ENCODE measurements around the gene TCF19. TPM values are rescaled to one million over a fixed set of nuclear protein-coding genes. Genes with fewer than 3 reads are reported as not detected.
A peak's percentile ranks its signal among the peaks of the same experiment; 100 is the strongest.

TCF19 gene
- total and polyA plus RNA-seq, 4 experiments from 2014 or later, result 6.2 to 9.9 (median 7.9) TPM

GRCh38 chr6:31173406-31173805 lies 15.0 kb downstream of the TCF19 start:
- Mint-ChIP-seq H3K4me1 (peaks cover 5 to 10% (median 7%) of the 10 kb centered on the region in 4 donors), H3K27me3 (no peaks in the 10 kb centered on the region), H3K4me3 (no peak overlapping the region), H3K9me3 (peaks cover 0 to 3% (median 0%) of the 10 kb centered on the region in 8 donors), H3K36me3 (no peaks in the 10 kb centered on the region), H3K27ac (peak overlapping the region in 1 of 7 donors; percentile 31)
- Histone ChIP-seq H3K27ac (ENCODE audit: low read depth, low read length) (no peak overlapping the region), H3K9me3 (ENCODE audit: control insufficient read depth in 1 of 2, low read length in 2 of 2) (no peaks in the 10 kb centered on the region), H3K27me3 (ENCODE audit: insufficient read depth, low read length) (no peaks in the 10 kb centered on the region), H3K36me3 (ENCODE audit: insufficient read depth, low read length) (no peaks in the 10 kb centered on the region), H3K4me3 (ENCODE audit: low read length in 2 of 2) (no peak overlapping the region), H3K4me1 (ENCODE audit: insufficient read depth, low read length) (peaks cover 5% of the 10 kb centered on the region)
- intact Hi-C loops (cut with micrococcal nuclease), result no loop called here
- ChIA-PET CTCF (ENCODE audit: partially characterized antibody) (no interaction called here), POLR2A (ENCODE audit: partially characterized antibody) (no interaction called here)
- DNase-seq, result no peak

GRCh38 chr6:31174378-31174777 lies 16.0 kb downstream of the TCF19 start:
- no peak overlapping the region for H3K4me3 Mint-ChIP-seq
- intact Hi-C loops (cut with micrococcal nuclease), result no loop called here
- ChIA-PET CTCF (ENCODE audit: partially characterized antibody) (no interaction called here), POLR2A (ENCODE audit: partially characterized antibody) (no interaction called here)
- H3K36me3 ChIP-seq (ENCODE audit: insufficient read depth, low read length), result no peaks in the 10 kb centered on the region
- no peaks in the 10 kb centered on the region for H3K36me3 Mint-ChIP-seq
- H3K4me3 ChIP-seq (ENCODE audit: low read length in 2 of 2), result no peak overlapping the region
- H3K9me3 ChIP-seq (ENCODE audit: control insufficient read depth in 1 of 2, low read length in 2 of 2), result no peaks in the 10 kb centered on the region
- H3K27ac Mint-ChIP-seq, result no peak overlapping the region
- no peak overlapping the region for H3K27ac ChIP-seq (ENCODE audit: low read depth, low read length)
- H3K4me1 Mint-ChIP-seq, result peaks cover 11 to 20% (median 16%) of the 10 kb centered on the region in 4 donors
- no peaks in the 10 kb centered on the region for H3K27me3 ChIP-seq (ENCODE audit: insufficient read depth, low read length)
- peaks cover 0 to 4% (median 0%) of the 10 kb centered on the region in 8 donors for H3K9me3 Mint-ChIP-seq
- DNase-seq, result no peak
- peaks cover 11% of the 10 kb centered on the region for H3K4me1 ChIP-seq (ENCODE audit: insufficient read depth, low read length)
- H3K27me3 Mint-ChIP-seq, result no peaks in the 10 kb centered on the region

GRCh38 chr6:31175971-31176370 lies 17.6 kb downstream of the TCF19 start:
- Histone ChIP-seq H3K4me3 (ENCODE audit: low read length in 2 of 2) (no peak overlapping the region), H3K4me1 (ENCODE audit: insufficient read depth, low read length) (peaks cover 11% of the 10 kb centered on the region), H3K27ac (ENCODE audit: low read depth, low read length) (no peak overlapping the region), H3K36me3 (ENCODE audit: insufficient read depth, low read length) (no peaks in the 10 kb centered on the region), H3K27me3 (ENCODE audit: insufficient read depth, low read length) (no peaks in the 10 kb centered on the region), H3K9me3 (ENCODE audit: control insufficient read depth in 1 of 2, low read length in 2 of 2) (no peaks in the 10 kb centered on the region)
- no peak for DNase-seq
- Mint-ChIP-seq H3K4me3 (no peak overlapping the region), H3K36me3 (no peaks in the 10 kb centered on the region), H3K4me1 (peaks cover 11 to 27% (median 16%) of the 10 kb centered on the region in 4 donors), H3K27me3 (no peaks in the 10 kb centered on the region), H3K27ac (peak overlapping the region in 1 of 7 donors; percentile 54), H3K9me3 (peaks cover 0 to 4% (median 0%) of the 10 kb centered on the region in 8 donors)
- intact Hi-C loops (cut with micrococcal nuclease), result no loop called here
- CTCF ChIA-PET (ENCODE audit: partially characterized antibody), result interaction anchor here (0.9 kb wide), 1 partner anchor 8 kb away, joined by 3 read pairs; no protein-coding TSS in a partner anchor
- POLR2A ChIA-PET (ENCODE audit: partially characterized antibody), result no interaction called here

GRCh38 chr6:31178143-31179041 lies 20.0 kb downstream of the TCF19 start:
- intact Hi-C loops (cut with micrococcal nuclease), result no loop called here
- peak overlapping the region in 6 of 7 donors; percentile 15 to 54 (median 38) for H3K27ac Mint-ChIP-seq
- POLR2A ChIA-PET (ENCODE audit: partially characterized antibody), result no interaction called here
- Histone ChIP-seq H3K27ac (ENCODE audit: low read depth, low read length) (no peak overlapping the region), H3K36me3 (ENCODE audit: insufficient read depth, low read length) (no peaks in the 10 kb centered on the region), H3K4me3 (ENCODE audit: low read length in 2 of 2) (no peak overlapping the region), H3K9me3 (ENCODE audit: control insufficient read depth in 1 of 2, low read length in 2 of 2) (no peaks in the 10 kb centered on the region), H3K27me3 (ENCODE audit: insufficient read depth, low read length) (no peaks in the 10 kb centered on the region), H3K4me1 (ENCODE audit: insufficient read depth, low read length) (peaks cover 11% of the 10 kb centered on the region)
- CTCF ChIA-PET (ENCODE audit: partially characterized antibody), result interaction anchor here (0.6 kb wide), 1 partner anchor 263 kb away, joined by 5 read pairs; no protein-coding TSS in a partner anchor
- H3K9me3 Mint-ChIP-seq, result peaks cover 0 to 4% (median 0%) of the 10 kb centered on the region in 8 donors
- no peaks in the 10 kb centered on the region for H3K27me3 Mint-ChIP-seq
- H3K4me3 Mint-ChIP-seq, result peak overlapping the region in 4 of 8 donors; percentile 10 to 44 (median 24)
- H3K4me1 Mint-ChIP-seq, result peaks cover 11 to 27% (median 16%) of the 10 kb centered on the region in 4 donors
- H3K36me3 Mint-ChIP-seq, result no peaks in the 10 kb centered on the region
- DNase-seq, result no peak

GRCh38 chr6:31179042-31179386 lies 20.6 kb downstream of the TCF19 start:
- ChIA-PET CTCF (ENCODE audit: partially characterized antibody) (no interaction called here), POLR2A (ENCODE audit: partially characterized antibody) (no interaction called here)
- no peaks in the 10 kb centered on the region for H3K27me3 Mint-ChIP-seq
- peaks cover 11 to 27% (median 16%) of the 10 kb centered on the region in 4 donors for H3K4me1 Mint-ChIP-seq
- peak overlapping the region in 2 of 8 donors; percentile 0 to 44 for H3K4me3 Mint-ChIP-seq
- Histone ChIP-seq H3K27ac (ENCODE audit: low read depth, low read length) (no peak overlapping the region), H3K4me1 (ENCODE audit: insufficient read depth, low read length) (peaks cover 11% of the 10 kb centered on the region), H3K27me3 (ENCODE audit: insufficient read depth, low read length) (no peaks in the 10 kb centered on the region), H3K9me3 (ENCODE audit: control insufficient read depth in 1 of 2, low read length in 2 of 2) (no peaks in the 10 kb centered on the region), H3K4me3 (ENCODE audit: low read length in 2 of 2) (no peak overlapping the region), H3K36me3 (ENCODE audit: insufficient read depth, low read length) (no peaks in the 10 kb centered on the region)
- no peak for DNase-seq
- intact Hi-C loops (cut with micrococcal nuclease), result no loop called here
- H3K36me3 Mint-ChIP-seq, result no peaks in the 10 kb centered on the region
- H3K27ac Mint-ChIP-seq, result peak overlapping the region in 3 of 7 donors; percentile 29 to 92 (median 31)
- H3K9me3 Mint-ChIP-seq, result peaks cover 0 to 1% (median 0%) of the 10 kb centered on the region in 8 donors

- H3K27me3 ChIP-seq (ENCODE audit: insufficient read depth, low read length), result no peaks in the 10 kb centered on the region
- no peaks in the 10 kb centered on the region for H3K36me3 Mint-ChIP-seq
- no peaks in the 10 kb centered on the region for H3K36me3 ChIP-seq (ENCODE audit: insufficient read depth, low read length)
- H3K9me3 ChIP-seq (ENCODE audit: control insufficient read depth in 1 of 2, low read length in 2 of 2), result no peaks in the 10 kb centered on the region
- no peak for DNase-seq
- ChIA-PET POLR2A (ENCODE audit: partially characterized antibody) (interaction anchor here (1.8 to 2.0 kb wide), 2 partner anchors 17 to 220 kb away, joined by 5 to 16 read pairs; no protein-coding TSS in a partner anchor), CTCF (ENCODE audit: partially characterized antibody) (interaction anchor here (0.7 to 1.6 kb wide), 4 partner anchors 14 to 100 kb away, joined by 3 to 6 read pairs (median 5); no protein-coding TSS in a partner anchor)
- H3K4me1 Mint-ChIP-seq, result peaks cover 11 to 27% (median 16%) of the 10 kb centered on the region in 4 donors
- H3K4me1 ChIP-seq (ENCODE audit: insufficient read depth, low read length), result peaks cover 11% of the 10 kb centered on the region
- peaks cover 0 to 1% (median 0%) of the 10 kb centered on the region in 8 donors for H3K9me3 Mint-ChIP-seq
- no peak overlapping the region for H3K27ac Mint-ChIP-seq
- intact Hi-C loops (cut with micrococcal nuclease), result loop anchor here (1.0 kb wide), 1 partner anchor 22 kb away; the partner anchor contains the start of gene TCF19
- no peaks in the 10 kb centered on the region for H3K27me3 Mint-ChIP-seq
- peak overlapping the region; percentile 43 for H3K27ac ChIP-seq (ENCODE audit: low read depth, low read length)
- peak overlapping the region in 1 of 2 donors; percentile 22 for H3K4me3 ChIP-seq (ENCODE audit: low read length in 2 of 2)
- peak overlapping the region in 5 of 8 donors; percentile 84 to 89 (median 85) for H3K4me3 Mint-ChIP-seq
Measured at GRCh38 chr6:31179896-31180295, 21.5 kb downstream of the TCF19 start.

- Mint-ChIP-seq H3K9me3 (peaks cover 0 to 1% (median 0%) of the 10 kb centered on the region in 8 donors), H3K27ac (peak overlapping the region in 6 of 7 donors; percentile 25 to 76 (median 66)), H3K27me3 (no peaks in the 10 kb centered on the region), H3K36me3 (no peaks in the 10 kb centered on the region), H3K4me3 (peak overlapping the region; percentile 80 to 89 (median 84)), H3K4me1 (peaks cover 11 to 27% (median 17%) of the 10 kb centered on the region in 4 donors)
- Histone ChIP-seq H3K36me3 (ENCODE audit: insufficient read depth, low read length) (no peaks in the 10 kb centered on the region), H3K4me1 (ENCODE audit: insufficient read depth, low read length) (peaks cover 11% of the 10 kb centered on the region), H3K9me3 (ENCODE audit: control insufficient read depth in 1 of 2, low read length in 2 of 2) (no peaks in the 10 kb centered on the region), H3K27ac (ENCODE audit: low read depth, low read length) (peak overlapping the region; percentile 43), H3K4me3 (ENCODE audit: low read length in 2 of 2) (peak overlapping the region in 1 of 2 donors; percentile 22), H3K27me3 (ENCODE audit: insufficient read depth, low read length) (no peaks in the 10 kb centered on the region)
- ChIA-PET POLR2A (ENCODE audit: partially characterized antibody) (interaction anchor here (1.3 to 2.0 kb wide), 3 partner anchors 17 to 219 kb away, joined by 3 to 16 read pairs (median 5); partner anchors contain the start of genes CCHCR1 and TCF19), CTCF (ENCODE audit: partially characterized antibody) (interaction anchor here (1.3 to 1.6 kb wide), 4 partner anchors 14 to 93 kb away, joined by 3 to 6 read pairs (median 5); no protein-coding TSS in a partner anchor)
- peak; percentile 55 to 79 (median 66) for DNase-seq
- intact Hi-C loops (cut with micrococcal nuclease), result loop anchor here (1.0 kb wide), 1 partner anchor 22 kb away; the partner anchor contains the start of gene TCF19
Measured at GRCh38 chr6:31180500-31180899, 22.1 kb downstream of the TCF19 start.

Data from CD4-positive, alpha-beta memory T cell (primary cell).